ENCODE data around the gene STUB1. TPM values are rescaled to one million over a fixed set of nuclear protein-coding genes. Genes with fewer than 3 reads are reported as not detected.

Gene STUB1
- total and polyA plus RNA-seq, 2 of the 8 experiments (the other 6 are each of a cell fraction or from before 2014, with no cell fraction given), result 89.9 to 103 TPM

GRCh38 chr16:658679-659571, 21.3 kb upstream of the STUB1 start:
- Histone ChIP-seq H3K18ac (ENCODE audit: extremely low read depth, low read length) (no peak overlapping the region), H3K9ac (replicated peaks in 1 of 4; ENCODE audit: extremely low read depth in 1 of 4, low read depth in 3 of 4, low read length in 3 of 4) (no peak overlapping the region), H3K27me3 (replicated peaks in 1 of 4; ENCODE audit: control insufficient read depth in 3 of 4, extremely low read depth in 1 of 4, insufficient read depth in 3 of 4, low read length in 3 of 4) (no peaks in the 10 kb centered on the region), H3K79me2 (ENCODE audit: control insufficient read depth in 1 of 2, insufficient read depth in 2 of 2, low read length in 2 of 2) (no peaks in the 10 kb centered on the region), H3K4ac (replicated peaks; ENCODE audit: insufficient read length, low read depth, low read length) (no peak overlapping the region), H2BK12ac (ENCODE audit: low read depth, low read length) (no peak overlapping the region), H3K14ac (ENCODE audit: insufficient read length) (no peak overlapping the region), H2AK5ac (ENCODE audit: low read depth, low read length) (no peak overlapping the region), H2AFZ (ENCODE audit: low read length) (no peak overlapping the region), H4K20me1 (replicated peaks in 1 of 2; ENCODE audit: control insufficient read depth in 1 of 2, insufficient read depth in 2 of 2, low read length in 2 of 2) (no peaks in the 10 kb centered on the region), H3K23me2 (ENCODE audit: low read depth, low read length) (no peaks in the 10 kb centered on the region), H4K5ac (ENCODE audit: insufficient read length, low read depth, low read length) (no peak overlapping the region), H3K9me3 (ENCODE audit: insufficient read depth in 2 of 2, low read depth in 1 of 2, low read length in 1 of 2) (no peaks in the 10 kb centered on the region), H3K4me3 (ENCODE audit: extremely low read depth in 1 of 4, insufficient read depth in 2 of 4, low read depth in 3 of 4, low read length in 4 of 4) (no peak overlapping the region), H2BK120ac (replicated peaks; ENCODE audit: low read depth, low read length) (no peak overlapping the region), H2BK15ac (ENCODE audit: low read length) (no peak overlapping the region), H3K79me1 (ENCODE audit: low read depth, low read length) (no peaks in the 10 kb centered on the region), H3K36me3 (ENCODE audit: control insufficient read depth in 2 of 4, insufficient read depth in 4 of 4, low read length in 3 of 4) (peaks cover 0 to 34% (median 1%) of the 10 kb centered on the region in 4 experiments; a peak in 3 of 8 replicates), H4K91ac (replicated peaks; ENCODE audit: insufficient read length, low read length) (no peak overlapping the region), H3K27ac (ENCODE audit: low read depth, low read length) (no peak overlapping the region), H3K4me1 (replicated peaks in 1 of 4; ENCODE audit: control insufficient read depth in 3 of 4, insufficient read depth in 4 of 4, low read length in 3 of 4) (peaks cover 0 to 8% (median 1%) of the 10 kb centered on the region in 4 experiments; a peak in 4 of 7 replicates), H3K56ac (replicated peaks; ENCODE audit: insufficient read length, low read depth, low read length) (no peak overlapping the region), H2BK20ac (ENCODE audit: low read length) (no peak overlapping the region), H3K4me2 (ENCODE audit: insufficient read depth in 1 of 2, low read depth in 2 of 2, low read length in 2 of 2) (no peak overlapping the region), H4K8ac (ENCODE audit: extremely low read depth, insufficient read depth, low read length) (no peak overlapping the region), H2BK5ac (ENCODE audit: low read depth, low read length) (no peak overlapping the region), H3K23ac (ENCODE audit: insufficient read length) (no peak overlapping the region)
- FAIRE-seq (no peak), DNase-seq (ENCODE audit: low read depth in 1 of 2, low spot score in 2 of 2) (no peak)
- no peak for TF ChIP-seq POLR2A (IDR thresholded peaks at IDR 0.05; ENCODE audit: control extremely low read depth in 1 of 2, low read depth in 2 of 2, low read length in 2 of 2)
- no peak for TF ChIP-seq TAF1 (IDR thresholded peaks at IDR 0.05; ENCODE audit: low read depth, low read length)
- no peak for TF ChIP-seq GABPA (IDR thresholded peaks at IDR 0.05; ENCODE audit: borderline replicate concordance, insufficient read depth, low read length)
- TF ChIP-seq EZH2 (IDR thresholded peaks at IDR 0.05; ENCODE audit: low read depth, low read length, severe bottlenecking), result no peak
- TF ChIP-seq ATF2 (IDR thresholded peaks at IDR 0.05; ENCODE audit: low read length), result no peak
- no peak for TF ChIP-seq EGR1 (IDR thresholded peaks at IDR 0.05; ENCODE audit: borderline replicate concordance, low read depth, low read length)
- no peak for TF ChIP-seq HDAC2 (IDR thresholded peaks at IDR 0.05; ENCODE audit: borderline replicate concordance in 1 of 2, low read depth in 2 of 2, low read length in 2 of 2)
- WGBS, 2 experiments (ENCODE audit: extremely low coverage in 1 of 2, insufficient coverage in 1 of 2, insufficient read length in 1 of 2, insufficient replicate concordance in 2 of 2, low coverage in 1 of 2, low lambda C conversion rate in 2 of 2, missing lambda C conversion rate in 1 of 2), result 94% methylated on average over 32 of the region's 35 CpGs; no CpG with 5 or more reads in 1 of the 2 experiments
- CTCF ChIA-PET (ENCODE audit: partially characterized antibody), result interaction anchor here (0.6 to 11.3 kb wide), 11 partner anchors 8 to 268 kb away, joined by 3 to 104 read pairs (median 5); partner anchors contain the start of genes METTL26, RHBDL1 and WDR90
- POLR2A ChIA-PET (ENCODE audit: partially characterized antibody), result interaction anchor here (0.7 to 17.4 kb wide), 8 partner anchors 8 to 72 kb away, joined by 3 to 214 read pairs (median 4); partner anchors contain the start of genes JMJD8, RHBDL1, RHOT2 and STUB1
